ENCODE data around the gene FANCL. TPM values are rescaled to one million over a fixed set of nuclear protein-coding genes. Genes with fewer than 3 reads are reported as not detected.

Gene FANCL
- total RNA-seq, 1 donor from 2014 or later, result 37.4 TPM

DNA sequence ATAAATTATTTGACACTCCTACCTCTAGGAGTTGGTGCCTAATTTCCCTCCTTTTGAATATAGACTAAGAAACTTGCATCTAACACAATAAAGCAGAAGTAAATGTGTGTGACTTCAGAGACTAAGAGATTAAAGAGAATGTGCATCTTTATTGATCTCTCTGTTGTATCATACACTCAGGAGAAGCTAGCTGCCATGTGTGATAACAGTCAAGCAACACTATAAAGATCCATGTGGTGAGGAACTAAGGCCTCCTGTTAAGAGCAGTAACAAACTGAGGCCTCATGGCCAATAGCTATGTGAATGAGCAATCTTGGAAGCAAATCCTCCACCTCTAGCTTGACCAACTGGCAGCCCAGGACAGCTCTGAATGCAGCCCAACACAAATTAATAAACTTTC lies 3.4 kb downstream of the FANCL start:
- TF ChIP-seq CTCF (conservative IDR thresholded peaks at IDR 0.05), result no peak
- DNase-seq (ENCODE audit: extremely low spot score, unreplicated experiment), result no peak
- Mint-ChIP-seq H3K9me3 (peaks cover 9% of the 10 kb centered on the region), H3K4me3 (peak overlapping the region; percentile 5), H3K4me1 (ENCODE audit: unreplicated experiment) (peaks cover 23% of the 10 kb centered on the region), H3K27ac (no peak overlapping the region), H3K36me3 (peaks cover 8% of the 10 kb centered on the region), H3K27me3 (no peaks in the 10 kb centered on the region)

DNA sequence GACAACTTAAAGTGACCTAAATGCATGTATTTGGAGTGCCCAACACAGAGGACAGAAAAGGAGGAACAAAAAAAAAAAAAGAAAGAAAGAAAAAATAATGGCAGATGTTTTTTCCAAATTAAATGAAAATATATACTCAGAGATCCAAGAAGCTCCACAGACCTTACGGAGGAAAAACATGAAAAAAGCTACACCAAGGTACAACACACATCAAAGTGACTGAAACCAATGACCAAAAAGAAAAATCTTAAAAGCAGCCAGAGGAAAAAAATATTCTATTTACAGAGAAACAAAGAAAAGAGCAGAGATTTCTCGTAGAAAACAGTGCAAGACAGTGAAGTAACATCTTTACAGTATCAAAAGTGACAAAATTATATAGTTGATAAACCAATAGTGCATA lies 5.1 kb downstream of the FANCL start:
- Mint-ChIP-seq H3K27me3 (no peaks in the 10 kb centered on the region), H3K4me3 (no peak overlapping the region), H3K9me3 (peaks cover 9% of the 10 kb centered on the region), H3K36me3 (peaks cover 12% of the 10 kb centered on the region), H3K4me1 (ENCODE audit: unreplicated experiment) (peaks cover 22% of the 10 kb centered on the region), H3K27ac (no peak overlapping the region)
- TF ChIP-seq CTCF (conservative IDR thresholded peaks at IDR 0.05), result no peak
- DNase-seq (ENCODE audit: extremely low spot score, unreplicated experiment), result no peak

DNA sequence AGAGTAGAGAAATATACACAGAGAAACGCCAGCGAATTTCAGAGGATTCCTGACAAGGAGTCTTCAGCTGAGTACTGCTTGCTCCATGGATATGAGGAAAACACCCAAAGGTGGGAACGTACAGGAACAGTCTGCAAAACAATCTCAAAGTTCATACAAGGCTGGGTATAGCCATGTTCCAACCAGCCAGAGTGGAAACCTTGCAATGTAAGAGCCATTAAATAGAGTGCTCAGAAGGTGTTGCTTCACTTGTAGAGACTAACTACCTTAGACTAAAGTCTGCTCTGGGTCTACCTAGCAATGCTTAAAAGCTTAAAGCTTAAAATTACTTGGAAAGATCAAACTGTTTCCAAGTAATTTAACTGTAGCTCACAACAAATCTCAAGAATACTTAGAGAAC lies 6.0 kb downstream of the FANCL start:
- peaks cover 13% of the 10 kb centered on the region for H3K36me3 Mint-ChIP-seq
- H3K9me3 Mint-ChIP-seq, result peaks cover 9% of the 10 kb centered on the region
- no peak for TF ChIP-seq CTCF (conservative IDR thresholded peaks at IDR 0.05)
- H3K27ac Mint-ChIP-seq, result no peak overlapping the region
- H3K4me1 Mint-ChIP-seq (ENCODE audit: unreplicated experiment), result peaks cover 20% of the 10 kb centered on the region
- H3K4me3 Mint-ChIP-seq, result no peak overlapping the region
- no peaks in the 10 kb centered on the region for H3K27me3 Mint-ChIP-seq
- DNase-seq (ENCODE audit: extremely low spot score, unreplicated experiment), result no peak

DNA sequence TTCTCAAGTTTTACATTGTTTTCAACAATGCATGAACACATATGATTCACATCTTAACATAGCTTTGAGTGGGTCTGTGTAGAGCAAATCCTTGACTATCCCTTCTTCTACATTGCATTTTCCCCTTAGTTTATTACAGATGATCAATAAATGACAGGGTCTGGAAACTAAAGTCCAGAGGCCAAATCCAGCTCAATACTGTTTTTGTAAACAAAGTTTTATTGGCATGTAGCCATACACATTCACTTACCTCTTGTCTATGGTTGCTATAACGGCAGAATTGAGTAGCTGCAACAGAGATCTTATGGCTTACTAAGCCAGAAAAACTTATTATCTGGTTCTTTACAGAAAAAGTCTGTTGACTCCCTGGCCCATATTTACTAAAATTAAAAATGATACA lies 12.8 kb downstream of the FANCL start:
- H3K4me3 Mint-ChIP-seq, result no peak overlapping the region

DNA sequence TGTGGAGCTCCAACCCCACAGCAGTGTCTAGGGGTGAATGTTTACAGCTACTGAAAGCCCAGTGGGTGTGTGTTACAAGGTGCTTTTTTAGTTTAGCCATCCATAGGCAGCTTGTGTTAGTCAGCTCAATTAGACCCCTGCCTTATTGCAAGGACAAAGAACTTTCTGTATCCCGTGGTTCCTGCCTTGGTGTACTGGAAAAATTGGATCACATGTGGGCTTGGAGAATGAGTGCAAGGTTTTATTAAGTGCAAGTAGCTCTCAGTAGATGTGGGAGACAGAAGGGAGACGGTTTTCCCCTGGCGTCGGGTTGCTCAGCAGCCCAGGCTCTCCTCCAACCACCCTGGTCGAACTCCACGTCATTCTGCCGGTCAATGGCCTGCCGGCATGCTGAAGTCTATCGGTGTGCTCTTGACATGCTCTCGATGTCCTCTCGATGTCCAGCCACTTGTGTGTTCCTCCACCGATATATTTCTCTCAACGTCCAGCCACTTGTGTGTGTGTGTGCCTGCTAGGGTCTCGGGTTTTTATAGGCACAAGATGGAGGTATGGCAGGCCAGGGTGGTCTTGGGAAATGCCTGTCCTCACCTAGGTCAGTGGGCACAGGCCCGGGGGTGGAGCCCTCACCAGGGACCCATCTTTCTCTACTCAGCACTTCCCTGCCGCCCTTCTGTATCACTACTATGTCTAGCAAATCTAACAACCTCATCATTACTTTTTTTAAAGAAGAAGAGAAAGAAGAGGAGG lies 13.8 kb downstream of the FANCL start:
- DNase-seq (ENCODE audit: extremely low spot score, unreplicated experiment), result no peak
- Mint-ChIP-seq H3K27me3 (no peaks in the 10 kb centered on the region), H3K4me1 (ENCODE audit: unreplicated experiment) (peaks cover 5% of the 10 kb centered on the region), H3K4me3 (no peak overlapping the region), H3K9me3 (no peaks in the 10 kb centered on the region), H3K27ac (no peak overlapping the region), H3K36me3 (peaks cover 25% of the 10 kb centered on the region)
- TF ChIP-seq CTCF (conservative IDR thresholded peaks at IDR 0.05), result no peak

More for the DNA sequence above, 12.8 kb downstream of the FANCL start:
- Mint-ChIP-seq H3K27me3 (no peaks in the 10 kb centered on the region), H3K9me3 (no peaks in the 10 kb centered on the region), H3K4me1 (ENCODE audit: unreplicated experiment) (peaks cover 5% of the 10 kb centered on the region), H3K36me3 (peaks cover 25% of the 10 kb centered on the region), H3K27ac (no peak overlapping the region)
- no peak for TF ChIP-seq CTCF (conservative IDR thresholded peaks at IDR 0.05)
- no peak for DNase-seq (ENCODE audit: extremely low spot score, unreplicated experiment)

Measured in type B pancreatic cell (in vitro differentiated cells).